ENCODE data around the gene FAM111A.

GRCh38 chr11:59145534-59145933 lies 2.9 kb downstream of the FAM111A start:
- TF ChIP-seq, protein P1, sequence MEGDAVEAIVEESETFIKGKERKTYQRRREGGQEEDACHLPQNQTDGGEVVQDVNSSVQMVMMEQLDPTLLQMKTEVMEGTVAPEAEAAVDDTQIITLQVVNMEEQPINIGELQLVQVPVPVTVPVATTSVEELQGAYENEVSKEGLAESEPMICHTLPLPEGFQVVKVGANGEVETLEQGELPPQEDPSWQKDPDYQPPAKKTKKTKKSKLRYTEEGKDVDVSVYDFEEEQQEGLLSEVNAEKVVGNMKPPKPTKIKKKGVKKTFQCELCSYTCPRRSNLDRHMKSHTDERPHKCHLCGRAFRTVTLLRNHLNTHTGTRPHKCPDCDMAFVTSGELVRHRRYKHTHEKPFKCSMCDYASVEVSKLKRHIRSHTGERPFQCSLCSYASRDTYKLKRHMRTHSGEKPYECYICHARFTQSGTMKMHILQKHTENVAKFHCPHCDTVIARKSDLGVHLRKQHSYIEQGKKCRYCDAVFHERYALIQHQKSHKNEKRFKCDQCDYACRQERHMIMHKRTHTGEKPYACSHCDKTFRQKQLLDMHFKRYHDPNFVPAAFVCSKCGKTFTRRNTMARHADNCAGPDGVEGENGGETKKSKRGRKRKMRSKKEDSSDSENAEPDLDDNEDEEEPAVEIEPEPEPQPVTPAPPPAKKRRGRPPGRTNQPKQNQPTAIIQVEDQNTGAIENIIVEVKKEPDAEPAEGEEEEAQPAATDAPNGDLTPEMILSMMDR (IDR thresholded peaks at IDR 0.05) = no peak
- TF ChIP-seq CEBPB (IDR thresholded peaks at IDR 0.05) (peak; percentile 30 to 55; a peak in 2 of 4 replicates), RFX5 (IDR thresholded peaks at IDR 0.05) (no peak), SREBF2 (IDR thresholded peaks at IDR 0.05) (no peak), POLR2A (IDR thresholded peaks at IDR 0.05; ENCODE audit: low read length) (no peak), PHF8 (IDR thresholded peaks at IDR 0.05; ENCODE audit: borderline replicate concordance, low read depth) (no peak), TP53 (CRISPR knock-in tag; IDR thresholded peaks at IDR 0.05) (no peak), EP300 (IDR thresholded peaks at IDR 0.05) (no peak), MYC (IDR thresholded peaks at IDR 0.05; ENCODE audit: borderline replicate concordance, low read length) (no peak), EHMT2 (IDR thresholded peaks at IDR 0.05; ENCODE audit: low read depth) (no peak)
- TF ChIP-seq, protein P2, sequence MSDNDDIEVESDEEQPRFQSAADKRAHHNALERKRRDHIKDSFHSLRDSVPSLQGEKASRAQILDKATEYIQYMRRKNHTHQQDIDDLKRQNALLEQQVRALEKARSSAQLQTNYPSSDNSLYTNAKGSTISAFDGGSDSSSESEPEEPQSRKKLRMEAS (IDR thresholded peaks at IDR 0.05) = no peak
- TF ChIP-seq, protein P3, sequence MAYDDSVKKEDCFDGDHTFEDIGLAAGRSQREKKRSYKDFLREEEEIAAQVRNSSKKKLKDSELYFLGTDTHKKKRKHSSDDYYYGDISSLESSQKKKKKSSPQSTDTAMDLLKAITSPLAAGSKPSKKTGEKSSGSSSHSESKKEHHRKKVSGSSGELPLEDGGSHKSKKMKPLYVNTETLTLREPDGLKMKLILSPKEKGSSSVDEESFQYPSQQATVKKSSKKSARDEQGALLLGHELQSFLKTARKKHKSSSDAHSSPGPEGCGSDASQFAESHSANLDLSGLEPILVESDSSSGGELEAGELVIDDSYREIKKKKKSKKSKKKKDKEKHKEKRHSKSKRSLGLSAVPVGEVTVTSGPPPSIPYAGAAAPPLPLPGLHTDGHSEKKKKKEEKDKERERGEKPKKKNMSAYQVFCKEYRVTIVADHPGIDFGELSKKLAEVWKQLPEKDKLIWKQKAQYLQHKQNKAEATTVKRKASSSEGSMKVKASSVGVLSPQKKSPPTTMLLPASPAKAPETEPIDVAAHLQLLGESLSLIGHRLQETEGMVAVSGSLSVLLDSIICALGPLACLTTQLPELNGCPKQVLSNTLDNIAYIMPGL (CRISPR knock-in tag; IDR thresholded peaks at IDR 0.05; ENCODE audit: borderline replicate concordance) = no peak
- TF ChIP-seq, protein P4, sequence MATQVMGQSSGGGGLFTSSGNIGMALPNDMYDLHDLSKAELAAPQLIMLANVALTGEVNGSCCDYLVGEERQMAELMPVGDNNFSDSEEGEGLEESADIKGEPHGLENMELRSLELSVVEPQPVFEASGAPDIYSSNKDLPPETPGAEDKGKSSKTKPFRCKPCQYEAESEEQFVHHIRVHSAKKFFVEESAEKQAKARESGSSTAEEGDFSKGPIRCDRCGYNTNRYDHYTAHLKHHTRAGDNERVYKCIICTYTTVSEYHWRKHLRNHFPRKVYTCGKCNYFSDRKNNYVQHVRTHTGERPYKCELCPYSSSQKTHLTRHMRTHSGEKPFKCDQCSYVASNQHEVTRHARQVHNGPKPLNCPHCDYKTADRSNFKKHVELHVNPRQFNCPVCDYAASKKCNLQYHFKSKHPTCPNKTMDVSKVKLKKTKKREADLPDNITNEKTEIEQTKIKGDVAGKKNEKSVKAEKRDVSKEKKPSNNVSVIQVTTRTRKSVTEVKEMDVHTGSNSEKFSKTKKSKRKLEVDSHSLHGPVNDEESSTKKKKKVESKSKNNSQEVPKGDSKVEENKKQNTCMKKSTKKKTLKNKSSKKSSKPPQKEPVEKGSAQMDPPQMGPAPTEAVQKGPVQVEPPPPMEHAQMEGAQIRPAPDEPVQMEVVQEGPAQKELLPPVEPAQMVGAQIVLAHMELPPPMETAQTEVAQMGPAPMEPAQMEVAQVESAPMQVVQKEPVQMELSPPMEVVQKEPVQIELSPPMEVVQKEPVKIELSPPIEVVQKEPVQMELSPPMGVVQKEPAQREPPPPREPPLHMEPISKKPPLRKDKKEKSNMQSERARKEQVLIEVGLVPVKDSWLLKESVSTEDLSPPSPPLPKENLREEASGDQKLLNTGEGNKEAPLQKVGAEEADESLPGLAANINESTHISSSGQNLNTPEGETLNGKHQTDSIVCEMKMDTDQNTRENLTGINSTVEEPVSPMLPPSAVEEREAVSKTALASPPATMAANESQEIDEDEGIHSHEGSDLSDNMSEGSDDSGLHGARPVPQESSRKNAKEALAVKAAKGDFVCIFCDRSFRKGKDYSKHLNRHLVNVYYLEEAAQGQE (IDR thresholded peaks at IDR 0.05) = no peak
